A673 (cell line): ENCODE measurements around the gene GNAZ. TPM values are rescaled to one million over a fixed set of nuclear protein-coding genes. Genes with fewer than 3 reads are reported as not detected.

Experiments
- BruUV-seq: library from RNA; stranded (reverse); fragments of 400-500 nt; replicated peaks from 2 replicates; lab custom pipeline; 2021; lab: Mats Ljungman, UMichigan
- CTCF ChIA-PET: fragments of 300-600 bp; sonication (Branson Sonifier 250); formaldehyde crosslinking; loops from one replicate; lab custom pipeline; 2022; ENCODE audit warnings: antibody characterized with exemption; lab: Charles Lee
- POLR2A ChIA-PET: fragments of 300-600 bp; sonication (Branson Sonifier 250); formaldehyde crosslinking; loops from one replicate; lab custom pipeline; 2022; ENCODE audit warnings: antibody characterized with exemption; ENCODE audit not compliant: low non-redundant PET; lab: Charles Lee
- DNase-seq: peaks from one replicate; pipeline ENCODE4 v3.0.0-alpha.2; 2015; ENCODE audit warnings: low spot score
- H3K27ac ChIP-seq: fragments of 200-600 bp; sonication (generic); 2 replicates; pipeline ENCODE4 v1.5.1; 2016; ENCODE audit warnings: mixed run types, low read depth, mild to moderate bottlenecking, mixed read lengths, antibody characterized with exemption, low read length; ENCODE audit not compliant: poor library complexity, severe bottlenecking
- H3K27me3 ChIP-seq: fragments of 200-600 bp; sonication (generic); replicated peaks from 2 replicates; pipeline ENCODE4 v1.6.1; 2017; ENCODE audit warnings: mixed run types, low read depth, mild to moderate bottlenecking, mixed read lengths, antibody characterized with exemption, low read length; ENCODE audit not compliant: insufficient read depth, poor library complexity
- H3K36me3 ChIP-seq: fragments of 200-600 bp; sonication (generic); 2 replicates; pipeline ENCODE4 v1.6.1; 2016; ENCODE audit warnings: mixed run types, mild to moderate bottlenecking, mixed read lengths, antibody characterized with exemption, low read length; ENCODE audit not compliant: insufficient read depth, poor library complexity, severe bottlenecking
- H3K4me1 ChIP-seq: fragments of 200-600 bp; sonication (generic); 2 replicates; pipeline ENCODE4 v1.6.1; 2017; ENCODE audit warnings: mixed run types, mild to moderate bottlenecking, mixed read lengths, antibody characterized with exemption, low read length; ENCODE audit not compliant: insufficient read depth, poor library complexity, severe bottlenecking
- H3K4me3 ChIP-seq: fragments of 200-600 bp; sonication (generic); 2 replicates; pipeline ENCODE4 v1.5.1; 2016; ENCODE audit warnings: low read depth, mixed run types, mild to moderate bottlenecking, mixed read lengths, low read length; ENCODE audit not compliant: poor library complexity, severe bottlenecking
- H3K9me3 ChIP-seq: fragments of 200-600 bp; sonication (generic); 2 replicates; pipeline ENCODE4 v1.6.1; 2016; ENCODE audit warnings: mixed run types, low read depth, mild to moderate bottlenecking, mixed read lengths, antibody characterized with exemption, low read length; ENCODE audit not compliant: poor library complexity, severe bottlenecking
- CTCF ChIP-seq: fragments of 300-800, 200-600 bp; sonication (generic); conservative IDR thresholded peaks from 2 replicates; pipeline ENCODE4 v1.5.1; 2017; ENCODE audit warnings: low read depth, mild to moderate bottlenecking, antibody characterized with exemption, low read length, moderate library complexity, mixed read lengths
- EZH2 ChIP-seq: fragments of 200-600 bp; sonication (generic); IDR thresholded peaks from 2 replicates; pipeline ENCODE4 v1.6.1; 2017; ENCODE audit warnings: borderline replicate concordance, low read depth, mild to moderate bottlenecking, mixed read lengths, antibody characterized with exemption, low read length; ENCODE audit not compliant: poor library complexity, severe bottlenecking
- intact Hi-C: fragments of 100-400 bp; cut with micrococcal nuclease; formaldehyde crosslinking; loops from one replicate; pipeline ENCODE4 v1.10.0; 2022; ENCODE audit not compliant: unreplicated experiment
- total RNA-seq: library from RNA; stranded (reverse); gene quantifications from 2 replicates; pipeline ENCODE4 v1.2.3, GENCODE V29; 2021

The GNAZ gene
- total RNA-seq, 1 experiment from 2014 or later = 5.1 TPM

DNA sequence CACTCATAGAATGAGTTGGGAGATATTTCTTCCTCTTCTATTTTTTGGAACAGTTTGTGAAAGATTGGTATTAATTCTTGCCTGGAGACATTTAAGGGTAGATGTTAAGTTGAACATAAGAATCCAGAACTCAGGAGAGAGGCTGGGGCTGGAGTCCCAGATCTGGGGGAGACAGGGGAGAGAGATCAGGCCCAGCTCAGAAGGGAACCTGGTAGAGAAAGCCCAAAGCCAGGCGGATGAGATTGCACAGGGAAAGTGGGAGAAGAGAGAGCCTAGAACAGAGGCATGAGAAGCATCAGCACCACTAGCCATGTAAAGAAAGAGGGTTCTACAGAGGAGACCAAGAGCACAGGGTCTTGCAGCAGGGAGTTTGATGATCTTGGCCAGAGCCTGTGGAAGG, 13.0 kb upstream of the GNAZ start:
- Histone ChIP-seq H3K4me1 (no peaks in the 10 kb centered on the region), H3K27me3 (no peaks in the 10 kb centered on the region), H3K27ac (no peak overlapping the region), H3K36me3 (no peaks in the 10 kb centered on the region), H3K9me3 (peaks cover 4% of the 10 kb centered on the region), H3K4me3 (no peak overlapping the region)
- DNase-seq = no peak
- CTCF ChIA-PET = no interaction called here
- no TSS peak for BruUV-seq
- TF ChIP-seq CTCF (no peak), EZH2 (no peak)
- POLR2A ChIA-PET = no interaction called here
- intact Hi-C loops = loop anchor here (5.0 kb wide), 1 partner anchor 35 kb away; no protein-coding TSS in a partner anchor

DNA sequence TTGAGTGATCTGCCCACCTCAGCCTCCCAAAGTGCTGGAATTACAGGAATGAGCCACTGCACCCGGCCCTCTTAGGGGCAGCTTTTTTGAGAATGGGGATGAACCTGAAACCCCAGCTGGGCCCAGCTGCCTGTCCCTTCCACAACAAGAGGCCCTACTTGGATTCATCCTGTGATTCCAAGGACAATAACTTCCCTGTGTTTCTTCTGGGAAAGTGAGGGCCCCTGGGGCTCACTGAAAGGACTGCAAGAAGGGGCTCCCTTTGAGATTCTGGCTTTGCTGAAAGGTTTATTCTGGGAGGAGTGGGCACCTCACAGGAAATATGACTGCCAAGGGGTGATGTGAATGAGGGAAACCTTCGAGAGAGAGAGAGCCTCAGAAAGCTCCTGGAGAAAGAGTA, 12.3 kb upstream of the GNAZ start:
- Histone ChIP-seq H3K4me1 (no peaks in the 10 kb centered on the region), H3K9me3 (peaks cover 4% of the 10 kb centered on the region), H3K27me3 (no peaks in the 10 kb centered on the region), H3K4me3 (no peak overlapping the region), H3K36me3 (no peaks in the 10 kb centered on the region), H3K27ac (no peak overlapping the region)
- ChIA-PET CTCF (no interaction called here), POLR2A (no interaction called here)
- no peak for DNase-seq
- BruUV-seq = no TSS peak
- TF ChIP-seq CTCF = no peak
- TF ChIP-seq EZH2 = no peak
- intact Hi-C loops = loop anchor here (5.0 kb wide), 1 partner anchor 36 kb away; no protein-coding TSS in a partner anchor

- BruUV-seq = no TSS peak
- ChIA-PET POLR2A (no interaction called here), CTCF (no interaction called here)
- no peak overlapping the region for H3K27ac ChIP-seq
- intact Hi-C loops = loop anchor here (5.0 kb wide), 1 partner anchor 36 kb away; no protein-coding TSS in a partner anchor
- H3K36me3 ChIP-seq = no peaks in the 10 kb centered on the region
- no peak for TF ChIP-seq EZH2
- no peak for TF ChIP-seq CTCF
- DNase-seq = no peak
- H3K4me1 ChIP-seq = no peaks in the 10 kb centered on the region
- H3K4me3 ChIP-seq = no peak overlapping the region
- peaks cover 4% of the 10 kb centered on the region for H3K9me3 ChIP-seq
- no peaks in the 10 kb centered on the region for H3K27me3 ChIP-seq
Observed at GRCh38 chr22:23058481-23059283, 11.6 kb upstream of the GNAZ start.
